Progenitor cell of endocrine pancreas (in vitro differentiated cells): ENCODE results near the gene OSBPL8. TPM values are rescaled to one million over a fixed set of nuclear protein-coding genes. Genes with fewer than 3 reads are reported as not detected.

ENCODE experiments used
- DNase-seq: peaks from one replicate; pipeline ENCODE4 v3.0.0; 2021; ENCODE audit warnings: low spot score; ENCODE audit not compliant: unreplicated experiment
- H3K27ac Mint-ChIP-seq: 2 replicates; pipeline ENCODE4 v1.8.0; 2021; ENCODE audit warnings: mild to moderate bottlenecking, moderate library complexity, mixed read lengths
- H3K27me3 Mint-ChIP-seq: 2 replicates; pipeline ENCODE4 v1.8.0; 2021; ENCODE audit warnings: mixed read lengths
- H3K36me3 Mint-ChIP-seq: 2 replicates; pipeline ENCODE4 v1.8.0; 2022; ENCODE audit warnings: mixed read lengths; ENCODE audit not compliant: insufficient read depth
- H3K4me1 Mint-ChIP-seq: 2 replicates; pipeline ENCODE4 v1.8.0; 2021; ENCODE audit warnings: low read depth, mixed read lengths
- H3K4me3 Mint-ChIP-seq: 2 replicates; pipeline ENCODE4 v1.8.0; 2021; ENCODE audit warnings: low read depth, mild to moderate bottlenecking, moderate library complexity, mixed read lengths
- H3K9me3 Mint-ChIP-seq: 2 replicates; pipeline ENCODE4 v1.8.0; 2021; ENCODE audit warnings: low read depth, mixed read lengths
- long read RNA-seq: library from polyadenylated mRNA; unstranded; transcript quantifications from one replicate; pipeline ENCODE4 v2.0.0, GENCODE V29; 2020
- total RNA-seq: library from RNA; stranded (reverse); gene quantifications from 2 replicates; pipeline ENCODE4 v1.2.1, GENCODE V29; 2021
- TF ChIP-seq, protein P1 (sequence below): fragments of 200-600 bp; sonication (generic); IDR thresholded peaks from one replicate; pipeline ENCODE4 v1.5.0; 2021; ENCODE audit warnings: antibody characterized with exemption, mild to moderate bottlenecking; ENCODE audit not compliant: unreplicated experiment

The OSBPL8 gene, protein sequence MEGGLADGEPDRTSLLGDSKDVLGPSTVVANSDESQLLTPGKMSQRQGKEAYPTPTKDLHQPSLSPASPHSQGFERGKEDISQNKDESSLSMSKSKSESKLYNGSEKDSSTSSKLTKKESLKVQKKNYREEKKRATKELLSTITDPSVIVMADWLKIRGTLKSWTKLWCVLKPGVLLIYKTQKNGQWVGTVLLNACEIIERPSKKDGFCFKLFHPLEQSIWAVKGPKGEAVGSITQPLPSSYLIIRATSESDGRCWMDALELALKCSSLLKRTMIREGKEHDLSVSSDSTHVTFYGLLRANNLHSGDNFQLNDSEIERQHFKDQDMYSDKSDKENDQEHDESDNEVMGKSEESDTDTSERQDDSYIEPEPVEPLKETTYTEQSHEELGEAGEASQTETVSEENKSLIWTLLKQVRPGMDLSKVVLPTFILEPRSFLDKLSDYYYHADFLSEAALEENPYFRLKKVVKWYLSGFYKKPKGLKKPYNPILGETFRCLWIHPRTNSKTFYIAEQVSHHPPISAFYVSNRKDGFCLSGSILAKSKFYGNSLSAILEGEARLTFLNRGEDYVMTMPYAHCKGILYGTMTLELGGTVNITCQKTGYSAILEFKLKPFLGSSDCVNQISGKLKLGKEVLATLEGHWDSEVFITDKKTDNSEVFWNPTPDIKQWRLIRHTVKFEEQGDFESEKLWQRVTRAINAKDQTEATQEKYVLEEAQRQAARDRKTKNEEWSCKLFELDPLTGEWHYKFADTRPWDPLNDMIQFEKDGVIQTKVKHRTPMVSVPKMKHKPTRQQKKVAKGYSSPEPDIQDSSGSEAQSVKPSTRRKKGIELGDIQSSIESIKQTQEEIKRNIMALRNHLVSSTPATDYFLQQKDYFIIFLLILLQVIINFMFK
- total RNA-seq, result 65.3 and 71.4 TPM in 2 replicates
- long read RNA-seq, full-length matches to known transcripts, result 24 of 103 reads
- long read RNA-seq, partial matches to known transcripts, result 52 of 103 reads
- long read RNA-seq, other reads (novel, unspliced or antisense), result 27 of 103 reads

- no peaks in the 10 kb centered on the region for H3K9me3 Mint-ChIP-seq
- TF ChIP-seq, protein P1, sequence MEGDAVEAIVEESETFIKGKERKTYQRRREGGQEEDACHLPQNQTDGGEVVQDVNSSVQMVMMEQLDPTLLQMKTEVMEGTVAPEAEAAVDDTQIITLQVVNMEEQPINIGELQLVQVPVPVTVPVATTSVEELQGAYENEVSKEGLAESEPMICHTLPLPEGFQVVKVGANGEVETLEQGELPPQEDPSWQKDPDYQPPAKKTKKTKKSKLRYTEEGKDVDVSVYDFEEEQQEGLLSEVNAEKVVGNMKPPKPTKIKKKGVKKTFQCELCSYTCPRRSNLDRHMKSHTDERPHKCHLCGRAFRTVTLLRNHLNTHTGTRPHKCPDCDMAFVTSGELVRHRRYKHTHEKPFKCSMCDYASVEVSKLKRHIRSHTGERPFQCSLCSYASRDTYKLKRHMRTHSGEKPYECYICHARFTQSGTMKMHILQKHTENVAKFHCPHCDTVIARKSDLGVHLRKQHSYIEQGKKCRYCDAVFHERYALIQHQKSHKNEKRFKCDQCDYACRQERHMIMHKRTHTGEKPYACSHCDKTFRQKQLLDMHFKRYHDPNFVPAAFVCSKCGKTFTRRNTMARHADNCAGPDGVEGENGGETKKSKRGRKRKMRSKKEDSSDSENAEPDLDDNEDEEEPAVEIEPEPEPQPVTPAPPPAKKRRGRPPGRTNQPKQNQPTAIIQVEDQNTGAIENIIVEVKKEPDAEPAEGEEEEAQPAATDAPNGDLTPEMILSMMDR, result peak; percentile 25
- no peaks in the 10 kb centered on the region for H3K36me3 Mint-ChIP-seq
- peaks cover 20% of the 10 kb centered on the region for H3K4me1 Mint-ChIP-seq
- peak within 1 kb of the TSS; percentile 96 for H3K4me3 Mint-ChIP-seq
- peak; percentile 94 for DNase-seq
- H3K27ac Mint-ChIP-seq, result peak within 1 kb of the TSS; percentile 99
- no peaks in the 10 kb centered on the region for H3K27me3 Mint-ChIP-seq
Observed at GRCh38 chr12:76559400-76560085, at the start of gene OSBPL8. OSBPL8 (minus strand) TSS chr12:76559771; CDS start chr12:76487551, 72,220 bp downstream.

DNA sequence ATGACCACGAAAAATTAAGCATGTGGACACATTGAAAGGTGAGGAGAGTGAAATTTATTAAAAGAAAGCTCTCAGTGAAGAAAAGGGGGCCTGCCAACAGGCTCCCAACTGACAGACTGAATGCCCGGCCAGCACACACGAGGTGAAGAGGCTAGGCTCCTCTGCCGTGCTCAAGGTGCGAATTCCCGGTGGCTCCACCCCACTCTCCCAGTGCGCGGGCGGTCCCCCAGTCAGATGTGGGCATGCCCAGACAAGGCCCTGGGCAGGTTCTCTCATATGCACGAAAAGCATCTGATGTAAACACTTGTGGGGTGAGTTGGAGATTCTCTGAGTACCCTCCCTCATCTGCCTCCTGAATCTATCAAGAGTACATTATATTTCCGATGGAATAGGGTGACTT is 48.5 kb upstream of the OSBPL8 start:
- no peak overlapping the region for H3K27ac Mint-ChIP-seq
- H3K4me1 Mint-ChIP-seq, result peaks cover 2% of the 10 kb centered on the region
- H3K4me3 Mint-ChIP-seq, result no peak overlapping the region
- no peaks in the 10 kb centered on the region for H3K27me3 Mint-ChIP-seq
- TF ChIP-seq, protein P1, result no peak
- no peak for DNase-seq
- no peaks in the 10 kb centered on the region for H3K36me3 Mint-ChIP-seq
- no peaks in the 10 kb centered on the region for H3K9me3 Mint-ChIP-seq

DNA sequence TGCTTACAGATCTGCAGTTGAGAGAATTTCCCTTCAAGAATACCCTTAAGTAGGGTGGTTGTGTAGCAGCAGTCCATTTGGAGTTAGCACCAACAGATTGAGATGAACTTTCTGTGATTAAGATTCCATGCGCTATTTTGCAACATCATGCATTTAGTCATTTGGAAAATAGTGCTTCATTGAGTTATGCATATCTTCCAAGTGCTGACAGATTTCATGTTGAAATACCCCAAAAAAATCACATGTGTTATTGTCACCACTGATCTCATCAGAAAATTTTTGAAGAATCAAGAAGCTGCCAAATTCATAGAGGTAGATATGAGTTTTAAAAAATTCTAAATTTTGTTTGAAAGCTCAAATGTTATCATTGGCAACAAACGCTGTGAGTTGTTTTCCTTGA is 35.5 kb upstream of the OSBPL8 start:
- Mint-ChIP-seq H3K9me3 (no peaks in the 10 kb centered on the region), H3K27ac (no peak overlapping the region), H3K4me1 (no peaks in the 10 kb centered on the region), H3K4me3 (no peak overlapping the region), H3K36me3 (no peaks in the 10 kb centered on the region), H3K27me3 (no peaks in the 10 kb centered on the region)
- no peak for DNase-seq
- TF ChIP-seq, protein P1, result no peak

GRCh38 chr12:76591476-76591875 is 31.9 kb upstream of the OSBPL8 start:
- Mint-ChIP-seq H3K27me3 (no peaks in the 10 kb centered on the region), H3K36me3 (no peaks in the 10 kb centered on the region), H3K4me3 (no peak overlapping the region), H3K4me1 (no peaks in the 10 kb centered on the region), H3K9me3 (no peaks in the 10 kb centered on the region), H3K27ac (no peak overlapping the region)
- no peak for DNase-seq
- TF ChIP-seq, protein P1, result no peak
